Measurements from ENCODE around the gene ADCY10.
"Not testable (repeated sequence)": the region's sequence is repeated elsewhere in the genome, so short reads cannot be mapped to it uniquely, and the experiment has no call there.

ADCY10 gene

GRCh38 chr1:167924543-167925231, 10.8 kb upstream of the ADCY10 start:
- DNase-seq: no peak

DNA sequence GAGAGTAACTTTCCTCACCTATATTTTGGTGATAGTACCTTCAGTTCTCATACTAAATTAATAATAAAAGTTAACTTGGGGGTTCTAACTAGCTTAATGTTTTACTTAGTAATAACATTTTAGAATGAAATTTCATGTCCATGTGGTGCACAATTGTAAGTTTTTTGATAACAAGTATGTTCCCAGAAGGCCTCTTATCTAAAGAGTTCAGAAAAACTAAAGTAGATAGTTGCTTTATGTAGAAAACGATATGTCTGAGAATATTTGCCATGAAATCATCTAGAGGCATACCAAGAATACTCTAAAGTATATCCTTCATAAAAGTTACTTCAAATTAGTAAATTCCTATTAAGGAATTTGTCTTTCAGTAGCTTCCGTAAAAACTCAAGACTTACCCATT, 10.2 kb upstream of the ADCY10 start:
- DNase-seq: no peak

DNA sequence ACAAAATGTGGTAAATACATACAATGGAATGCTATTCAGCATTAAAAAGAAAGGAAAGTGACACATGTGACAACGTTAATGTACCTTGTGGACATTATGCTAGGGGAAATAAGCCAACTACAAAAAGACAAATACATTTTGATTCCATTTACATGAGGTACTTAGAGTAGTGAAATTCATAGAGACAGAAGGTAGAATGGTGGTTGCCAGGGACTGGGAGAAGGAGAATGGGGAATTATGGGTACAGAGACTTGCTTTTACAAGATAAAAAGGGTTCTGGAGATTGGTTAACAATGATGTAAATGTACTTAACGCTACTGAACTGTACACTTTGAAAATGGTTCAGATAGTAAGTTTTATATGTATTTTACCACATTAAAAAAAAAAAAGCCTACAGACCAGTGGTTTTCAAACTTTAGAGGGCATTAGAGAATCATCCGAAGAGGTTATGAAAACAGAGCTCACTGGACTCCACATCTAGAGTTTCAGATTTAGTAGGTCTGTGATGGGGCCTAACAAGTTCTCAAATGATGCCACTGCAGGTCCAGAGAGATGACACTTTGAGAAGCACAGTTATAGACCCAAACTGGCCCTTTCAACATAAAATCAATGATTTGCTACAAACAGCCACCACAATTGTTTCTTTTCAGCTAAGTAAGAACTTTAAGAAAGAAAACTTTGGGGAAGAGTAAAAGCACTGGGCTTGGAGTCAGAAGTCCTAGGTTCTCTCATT, 9.6 kb upstream of the ADCY10 start:
- DNase-seq: no peak

DNA sequence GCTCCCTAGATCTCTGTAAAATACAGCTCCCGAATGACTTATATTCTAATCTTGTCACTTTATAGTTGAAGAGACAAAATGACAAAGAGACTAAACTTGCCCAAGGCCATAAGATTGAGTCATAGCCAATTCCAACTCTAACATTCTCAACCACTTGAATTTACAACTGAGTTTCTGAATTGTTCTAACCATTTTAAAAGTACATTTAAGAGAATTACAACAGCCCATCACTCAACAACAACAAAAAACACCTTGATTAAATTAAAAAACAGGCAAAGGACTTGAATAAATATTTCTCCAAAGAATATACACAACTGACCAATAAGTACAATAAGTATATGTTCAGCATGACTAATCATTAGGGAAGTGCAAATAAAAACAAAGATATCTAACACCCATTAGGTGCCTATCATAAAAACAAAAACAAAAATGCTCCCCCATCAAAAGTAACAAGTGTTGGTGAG, 8.7 kb upstream of the ADCY10 start:
- DNase-seq: no peak

- DNase-seq: no peak
Measured at GRCh38 chr1:167922023-167922422, 8.1 kb upstream of the ADCY10 start.

GRCh38 chr1:167916766-167917511, 3.0 kb upstream of the ADCY10 start:
- DNase-seq: no peak

- DNase-seq: no peak
Measured at GRCh38 chr1:167915569-167915968, 1.6 kb upstream of the ADCY10 start.

DNA sequence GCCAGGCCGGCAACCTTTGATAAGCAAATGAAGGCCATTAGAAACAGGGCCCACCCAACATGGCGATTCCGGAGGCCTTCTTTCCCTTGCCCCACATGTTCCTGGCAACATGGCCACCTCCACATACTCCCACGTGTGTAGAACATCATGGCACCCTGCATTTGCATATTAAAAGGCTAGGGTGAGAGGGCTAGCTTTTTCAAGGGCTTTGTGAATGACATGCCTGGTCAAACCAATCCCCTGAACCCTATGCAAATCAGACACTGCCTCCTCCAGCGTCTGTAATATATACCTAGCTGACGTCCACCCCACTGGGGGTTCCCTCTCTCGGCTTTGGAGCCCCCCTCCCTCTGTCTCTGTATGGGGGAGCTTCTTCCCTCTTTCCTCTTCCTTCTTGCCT, 1.6 kb downstream of the ADCY10 start:
- DNase-seq: no peak

DNA sequence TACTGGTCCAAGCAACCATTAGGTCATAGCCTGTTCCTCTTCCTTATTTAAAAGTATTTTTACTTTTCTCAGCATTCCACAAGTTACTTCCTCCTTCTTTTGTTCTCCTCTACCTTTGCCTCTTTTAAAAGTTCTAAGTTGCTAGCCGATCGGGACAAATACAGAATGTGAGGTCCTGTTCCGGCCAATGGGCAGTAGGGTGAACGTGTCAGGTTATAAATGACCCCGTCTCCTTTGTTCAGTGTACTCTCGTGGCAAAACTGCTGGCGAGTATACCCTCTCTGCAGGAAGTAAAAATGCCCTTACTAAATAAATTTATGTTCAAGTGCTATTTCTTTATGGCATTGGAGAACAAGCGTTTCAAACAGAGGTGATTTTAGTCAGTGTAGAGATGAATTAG, 2.5 kb downstream of the ADCY10 start:
- DNase-seq: no peak

- DNase-seq: no peak
Measured at GRCh38 chr1:167910530-167910929, 3.4 kb downstream of the ADCY10 start.

- DNase-seq: no peak
Measured at GRCh38 chr1:167909691-167910180, 4.2 kb downstream of the ADCY10 start.

GRCh38 chr1:167905671-167906070, 8.3 kb downstream of the ADCY10 start:
- DNase-seq: no peak

- no peak for DNase-seq
Measured at GRCh38 chr1:167905182-167905581, 8.8 kb downstream of the ADCY10 start.

DNA sequence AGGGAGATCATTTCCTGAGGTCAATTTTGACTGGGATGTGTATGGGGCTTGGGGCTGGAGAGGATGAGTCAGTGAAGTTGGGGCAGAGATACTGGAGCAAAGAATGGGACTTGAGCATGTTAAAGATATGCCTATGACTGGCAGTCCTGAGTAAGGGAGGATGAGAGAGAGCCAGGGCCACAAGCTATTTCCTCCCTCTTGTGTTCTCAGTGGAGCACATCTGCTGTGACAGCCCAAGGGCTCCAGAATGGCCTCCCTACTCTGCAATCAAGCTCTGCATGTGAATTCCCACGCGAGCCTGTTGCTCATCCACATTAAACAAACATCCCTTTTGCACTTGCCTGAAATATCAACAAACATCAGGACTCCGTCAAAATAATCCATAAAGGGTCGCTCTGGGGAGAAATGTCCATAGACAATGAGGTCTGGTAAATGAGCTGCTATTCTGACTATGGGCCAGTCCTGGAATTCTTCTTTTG, 9.2 kb downstream of the ADCY10 start:
- DNase-seq: no peak

DNA sequence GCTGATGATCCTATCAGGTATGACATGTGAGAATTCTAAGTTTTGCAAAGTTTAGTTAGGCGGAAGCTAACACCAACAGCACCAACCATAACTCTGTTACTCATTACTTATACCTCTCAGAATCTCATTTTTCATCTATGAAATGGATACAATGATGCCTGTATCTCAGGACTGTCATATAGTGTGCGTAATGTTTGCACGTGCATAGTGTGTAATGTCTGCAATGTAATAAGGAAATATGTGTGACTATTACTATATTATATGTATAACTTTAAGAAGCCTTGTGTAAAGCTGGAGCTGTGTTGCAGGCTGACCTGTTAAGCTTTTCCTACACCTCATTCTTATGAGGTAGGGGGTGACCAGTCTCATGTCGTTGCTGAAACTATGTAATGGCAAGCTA, 13.0 kb downstream of the ADCY10 start:
- no peak for DNase-seq

DNA sequence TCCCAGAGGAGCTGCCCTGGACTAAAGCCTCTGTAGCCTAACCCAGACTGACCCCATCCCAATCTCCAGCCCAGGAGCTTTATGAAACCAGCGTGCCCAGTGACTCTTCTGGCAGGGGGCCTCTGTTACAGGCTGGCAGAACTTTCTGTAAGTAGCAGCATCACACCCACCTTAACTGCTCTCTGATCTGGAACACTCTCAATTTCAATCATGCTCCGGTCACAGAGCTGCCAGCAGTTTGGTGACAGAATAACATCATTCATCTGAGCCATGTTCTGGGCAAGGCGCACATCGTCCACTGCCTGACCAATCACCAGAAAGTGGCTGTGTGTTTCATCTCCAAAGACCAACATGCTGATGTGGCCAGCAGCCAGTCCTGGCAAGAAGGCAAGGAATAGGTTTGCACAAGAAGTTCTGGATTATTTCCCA, 14.7 kb downstream of the ADCY10 start:
- no peak for DNase-seq

DNA sequence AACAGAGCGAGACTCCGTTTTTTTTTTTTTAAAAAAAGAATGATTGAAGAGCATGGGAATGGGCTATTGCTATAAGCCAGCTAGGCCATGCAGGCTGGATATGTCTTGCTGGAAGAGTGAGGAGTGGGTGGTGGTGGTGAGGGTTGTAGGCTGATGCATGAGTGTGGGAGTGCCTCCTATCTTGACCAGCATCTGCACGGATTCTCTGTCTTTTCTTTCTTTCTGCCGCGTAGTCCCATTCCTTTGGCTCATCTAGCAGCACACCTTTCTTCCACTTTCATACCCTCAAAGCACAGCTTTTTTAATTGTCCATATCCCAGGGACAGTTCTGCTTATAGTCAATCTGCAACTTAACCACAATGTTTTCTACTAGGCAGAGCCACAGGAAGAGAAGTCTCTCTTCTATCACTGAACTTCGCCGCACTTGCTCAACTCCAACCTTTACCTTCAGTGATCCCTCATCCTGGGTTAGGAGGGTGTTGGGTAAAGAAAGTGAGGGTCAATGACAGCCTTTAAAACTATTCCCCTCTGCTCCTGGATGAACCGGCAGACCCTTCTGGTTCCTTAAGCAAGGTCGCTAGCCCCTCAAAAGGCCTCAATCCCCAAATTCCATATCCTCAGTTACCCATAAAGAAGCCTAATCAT, 15.2 kb downstream of the ADCY10 start:
- DNase-seq: no peak

DNA sequence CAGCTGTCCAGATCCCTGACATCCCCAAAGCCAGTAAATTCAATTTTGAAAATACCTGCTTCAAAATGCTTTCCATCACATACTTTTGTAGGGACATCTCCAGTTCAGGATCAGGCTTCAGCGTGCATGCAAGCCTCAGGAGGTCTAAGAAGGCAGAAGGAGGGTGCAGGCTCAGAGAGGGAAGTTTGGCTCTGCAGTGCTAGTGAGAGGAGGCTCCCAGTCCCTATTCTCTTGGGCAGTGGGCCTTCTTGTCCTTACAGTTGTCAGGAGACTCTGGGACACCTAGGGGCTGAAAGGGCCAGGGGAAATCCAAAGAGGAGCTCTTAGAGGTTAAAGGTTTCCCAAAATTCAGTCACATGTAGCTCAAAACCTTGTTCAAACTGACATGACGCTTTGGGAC, 20.1 kb downstream of the ADCY10 start:
- DNase-seq: no peak

GRCh38 chr1:167890400-167890799, 23.5 kb downstream of the ADCY10 start:
- no peak for DNase-seq

- not testable (repeated sequence) for DNase-seq
Measured at GRCh38 chr1:167887187-167887586, 26.7 kb downstream of the ADCY10 start.

GRCh38 chr1:167882376-167882775, 31.6 kb downstream of the ADCY10 start:
- DNase-seq: no peak

DNA sequence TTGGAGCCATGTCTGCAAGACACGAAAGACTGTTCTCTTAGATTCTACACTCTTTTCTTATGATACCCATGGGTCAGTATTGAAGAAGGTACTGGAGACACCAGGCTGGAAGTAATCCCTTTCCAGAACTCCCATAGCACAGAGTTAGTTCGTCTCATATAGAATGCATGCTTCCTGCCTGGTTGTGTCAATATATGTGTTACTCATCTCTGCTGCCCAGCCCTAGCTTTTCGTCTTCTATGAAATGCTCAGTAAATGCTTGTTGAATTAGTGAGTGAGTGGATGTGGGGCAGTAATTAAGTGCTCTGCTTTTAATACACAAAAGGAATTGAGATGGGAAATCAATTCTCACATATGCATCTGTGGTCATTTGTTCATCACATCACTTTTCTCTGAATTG, 32.1 kb downstream of the ADCY10 start:
- no peak for DNase-seq

GRCh38 chr1:167881069-167881468, 32.9 kb downstream of the ADCY10 start:
- DNase-seq: no peak
